Measurements from ENCODE around the gene STRBP.
"Not testable (repeated sequence)": the region's sequence is repeated elsewhere in the genome, so short reads cannot be mapped to it uniquely, and the experiment has no call there.

STRBP gene

GRCh38 chr9:123251324-123251723, 17.1 kb downstream of the STRBP start:
- in situ Hi-C loops (cut with MboI; ENCODE audit: low sequenced_read_pairs) = no loop called here

GRCh38 chr9:123250504-123250903, 17.9 kb downstream of the STRBP start:
- in situ Hi-C loops (cut with MboI; ENCODE audit: low sequenced_read_pairs) = no loop called here

- in situ Hi-C loops (cut with MboI; ENCODE audit: low sequenced_read_pairs) = not testable (repeated sequence)
Measured at GRCh38 chr9:123249162-123249561, 19.2 kb downstream of the STRBP start.

- in situ Hi-C loops (cut with MboI; ENCODE audit: low sequenced_read_pairs) = no loop called here
Measured at GRCh38 chr9:123248630-123249029, 19.8 kb downstream of the STRBP start.

- in situ Hi-C loops (cut with MboI; ENCODE audit: low sequenced_read_pairs) = no loop called here
Measured at GRCh38 chr9:123246534-123246933, 21.9 kb downstream of the STRBP start.

GRCh38 chr9:123239726-123240125, 28.7 kb downstream of the STRBP start:
- in situ Hi-C loops (cut with MboI; ENCODE audit: low sequenced_read_pairs) = no loop called here

- in situ Hi-C loops (cut with MboI; ENCODE audit: low sequenced_read_pairs) = no loop called here
Measured at GRCh38 chr9:123238365-123238764, 30.0 kb downstream of the STRBP start.

- in situ Hi-C loops (cut with MboI; ENCODE audit: low sequenced_read_pairs) = no loop called here
Measured at GRCh38 chr9:123237220-123237619, 31.2 kb downstream of the STRBP start.

- in situ Hi-C loops (cut with MboI; ENCODE audit: low sequenced_read_pairs) = no loop called here
Measured at GRCh38 chr9:123235448-123235847, 32.9 kb downstream of the STRBP start.

- in situ Hi-C loops (cut with MboI; ENCODE audit: low sequenced_read_pairs) = no loop called here
Measured at GRCh38 chr9:123234853-123235252, 33.5 kb downstream of the STRBP start.

GRCh38 chr9:123232332-123232731, 36.1 kb downstream of the STRBP start:
- in situ Hi-C loops (cut with MboI; ENCODE audit: low sequenced_read_pairs) = no loop called here

- in situ Hi-C loops (cut with MboI; ENCODE audit: low sequenced_read_pairs) = no loop called here
Measured at GRCh38 chr9:123231421-123231820, 37.0 kb downstream of the STRBP start.

GRCh38 chr9:123228967-123229366, 39.4 kb downstream of the STRBP start:
- in situ Hi-C loops (cut with MboI; ENCODE audit: low sequenced_read_pairs) = no loop called here

- in situ Hi-C loops (cut with MboI; ENCODE audit: low sequenced_read_pairs) = no loop called here
Measured at GRCh38 chr9:123225995-123226394, 42.4 kb downstream of the STRBP start.

- in situ Hi-C loops (cut with MboI; ENCODE audit: low sequenced_read_pairs) = no loop called here
Measured at GRCh38 chr9:123225374-123225813, 43.0 kb downstream of the STRBP start.

GRCh38 chr9:123220127-123220526, 48.3 kb downstream of the STRBP start:
- in situ Hi-C loops (cut with MboI; ENCODE audit: low sequenced_read_pairs) = no loop called here

GRCh38 chr9:123218831-123219230, 49.6 kb downstream of the STRBP start:
- in situ Hi-C loops (cut with MboI; ENCODE audit: low sequenced_read_pairs) = no loop called here

- in situ Hi-C loops (cut with MboI; ENCODE audit: low sequenced_read_pairs) = no loop called here
Measured at GRCh38 chr9:123217128-123217654, 51.2 kb downstream of the STRBP start.

GRCh38 chr9:123216251-123216797, 52.1 kb downstream of the STRBP start:
- in situ Hi-C loops (cut with MboI; ENCODE audit: low sequenced_read_pairs) = no loop called here

- in situ Hi-C loops (cut with MboI; ENCODE audit: low sequenced_read_pairs) = no loop called here
Measured at GRCh38 chr9:123211081-123211480, 57.3 kb downstream of the STRBP start.

- in situ Hi-C loops (cut with MboI; ENCODE audit: low sequenced_read_pairs) = no loop called here
Measured at GRCh38 chr9:123208626-123209174, 59.7 kb downstream of the STRBP start.

GRCh38 chr9:123206065-123206464, 62.3 kb downstream of the STRBP start:
- in situ Hi-C loops (cut with MboI; ENCODE audit: low sequenced_read_pairs) = no loop called here

- in situ Hi-C loops (cut with MboI; ENCODE audit: low sequenced_read_pairs) = no loop called here
Measured at GRCh38 chr9:123201083-123201482, 67.3 kb downstream of the STRBP start.
